ENCODE data around the gene ZFP36L2. TPM values are rescaled to one million over a fixed set of nuclear protein-coding genes. Genes with fewer than 3 reads are reported as not detected.

Gene ZFP36L2
- polyA plus RNA-seq, 1 of the 3 experiments (the other 2 are of a cell fraction), result 18.4 TPM

GRCh38 chr2:43186679-43187374 lies 39.6 kb downstream of the ZFP36L2 start:
- CTCF ChIA-PET, result interaction anchor here (0.9 kb wide), 1 partner anchor 163 kb away, joined by 3 read pairs; no protein-coding TSS in a partner anchor

More at GRCh38 chr2:43186679-43187374, 39.6 kb downstream of the ZFP36L2 start:
- H3K27ac ChIP-seq (ENCODE audit: low read depth in 2 of 2, low read length in 1 of 2), result no peak overlapping the region
- no peaks in the 10 kb centered on the region for H3K4me1 ChIP-seq (ENCODE audit: control insufficient read depth in 1 of 2, insufficient read depth in 2 of 2, low read depth in 1 of 2, low read length in 1 of 2)
- H3K36me3 ChIP-seq (replicated peaks in 1 of 2; ENCODE audit: control insufficient read depth in 1 of 2, insufficient read depth in 2 of 2, low read length in 1 of 2), result no peaks in the 10 kb centered on the region
- H3F3A ChIP-seq (replicated peaks; ENCODE audit: insufficient read depth), result no peaks in the 10 kb centered on the region
- POLR2A ChIA-PET, result no interaction called here
- H3K4me3 ChIP-seq (ENCODE audit: low read depth in 2 of 2, low read length in 1 of 2), result no peak overlapping the region
- WGBS (ENCODE audit: low lambda C conversion rate), result 89% methylated on average over 8 of the region's 12 CpGs
- no peaks in the 10 kb centered on the region for H3K27me3 ChIP-seq (ENCODE audit: insufficient read depth)
- H4K20me1 ChIP-seq (ENCODE audit: insufficient read depth), result no peaks in the 10 kb centered on the region
- H3K9ac ChIP-seq, result no peak overlapping the region
- H2AFZ ChIP-seq (ENCODE audit: low read depth), result no peak overlapping the region
- no peaks in the 10 kb centered on the region for H3K9me2 ChIP-seq
- no peaks in the 10 kb centered on the region for H3K9me3 ChIP-seq
- no peaks in the 10 kb centered on the region for H3K79me2 ChIP-seq (ENCODE audit: insufficient read depth)
- no peak overlapping the region for H3K4me2 ChIP-seq
- TF ChIP-seq EP300 (IDR thresholded peaks at IDR 0.05; ENCODE audit: borderline replicate concordance in 1 of 2, low read depth in 1 of 2, low read length in 1 of 2) (no peak), TCF12 (IDR thresholded peaks at IDR 0.05) (no peak), CTCF (IDR thresholded peaks at IDR 0.05) (no peak), YY1 (IDR thresholded peaks at IDR 0.05; ENCODE audit: low read depth) (no peak), USF2 (IDR thresholded peaks at IDR 0.05; ENCODE audit: borderline replicate concordance, low read depth, low read length) (no peak), MEF2A (IDR thresholded peaks at IDR 0.05; ENCODE audit: borderline replicate concordance, low read depth) (no peak), NRF1 (IDR thresholded peaks at IDR 0.05; ENCODE audit: low read depth, low read length) (no peak), TAF1 (IDR thresholded peaks at IDR 0.05; ENCODE audit: borderline replicate concordance, low read depth, low read length) (no peak), REST (IDR thresholded peaks at IDR 0.05; ENCODE audit: low read depth, low read length) (no peak), TEAD4 (IDR thresholded peaks at IDR 0.05; ENCODE audit: borderline replicate concordance, insufficient read depth) (no peak), FOXM1 (IDR thresholded peaks at IDR 0.05; ENCODE audit: low read depth) (no peak), POLR2AphosphoS5 (IDR thresholded peaks at IDR 0.05; ENCODE audit: low read depth, low read length) (no peak), MAX (IDR thresholded peaks at IDR 0.05; ENCODE audit: low read depth) (no peak), FOSL2 (IDR thresholded peaks at IDR 0.05; ENCODE audit: borderline replicate concordance, low read depth) (no peak), JUND (IDR thresholded peaks at IDR 0.05) (no peak)
- no peak for DNase-seq
